HG02642 (cell line): ENCODE data around the gene FANCI.
A peak's percentile ranks its signal among the peaks of the same experiment; 100 is the strongest.

Experiments
- ATAC-seq: cut with Tn5 transposase; IDR thresholded peaks from one replicate; pipeline ENCODE4 v1.9.1; 2021; ENCODE audit warnings: mild to moderate bottlenecking; ENCODE audit not compliant: unreplicated experiment, poor library complexity

Gene FANCI

DNA sequence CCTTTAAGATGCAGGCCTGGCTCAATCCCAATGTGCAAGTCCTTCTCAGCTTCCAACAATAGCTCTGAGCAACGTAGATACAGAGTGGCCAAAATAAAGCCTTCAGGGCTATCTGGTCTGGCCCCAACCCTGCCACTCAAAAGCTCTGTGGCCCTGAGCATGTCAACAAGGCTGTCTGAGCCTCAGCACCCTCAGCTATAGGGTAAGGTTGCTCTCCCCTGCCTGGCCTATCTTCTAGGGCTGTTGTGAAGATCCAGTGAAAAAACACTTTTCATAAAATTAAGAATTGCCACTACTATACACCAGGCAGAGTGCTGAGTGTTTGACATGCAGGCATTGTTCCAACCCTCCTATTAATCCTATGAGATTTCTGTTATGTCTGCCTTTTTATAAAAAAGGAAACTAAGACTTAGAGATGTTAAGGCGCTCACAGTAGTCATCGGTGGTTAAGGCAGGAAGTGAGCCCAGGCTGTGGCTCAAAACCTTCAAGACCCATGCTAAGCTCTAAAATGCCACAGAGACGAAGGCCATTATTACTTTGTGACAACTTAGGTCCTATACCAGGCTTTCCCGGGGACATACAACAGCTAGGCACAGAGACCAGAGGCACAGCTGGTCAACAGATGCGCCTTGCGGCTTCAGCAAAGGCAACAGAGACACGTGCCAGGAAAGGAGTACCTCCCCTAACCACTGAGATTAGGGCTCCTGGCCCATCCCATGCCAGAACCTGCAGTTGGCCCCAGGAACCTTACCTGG, 85.7 kb downstream of the FANCI start:
- no peak for ATAC-seq

- ATAC-seq, result no peak
Observed at GRCh38 chr15:89330119-89330518, 86.3 kb downstream of the FANCI start.

- ATAC-seq, result no peak
Observed at GRCh38 chr15:89330881-89331595, 87.3 kb downstream of the FANCI start.

GRCh38 chr15:89332446-89332845, 88.7 kb downstream of the FANCI start:
- ATAC-seq, result no peak

DNA sequence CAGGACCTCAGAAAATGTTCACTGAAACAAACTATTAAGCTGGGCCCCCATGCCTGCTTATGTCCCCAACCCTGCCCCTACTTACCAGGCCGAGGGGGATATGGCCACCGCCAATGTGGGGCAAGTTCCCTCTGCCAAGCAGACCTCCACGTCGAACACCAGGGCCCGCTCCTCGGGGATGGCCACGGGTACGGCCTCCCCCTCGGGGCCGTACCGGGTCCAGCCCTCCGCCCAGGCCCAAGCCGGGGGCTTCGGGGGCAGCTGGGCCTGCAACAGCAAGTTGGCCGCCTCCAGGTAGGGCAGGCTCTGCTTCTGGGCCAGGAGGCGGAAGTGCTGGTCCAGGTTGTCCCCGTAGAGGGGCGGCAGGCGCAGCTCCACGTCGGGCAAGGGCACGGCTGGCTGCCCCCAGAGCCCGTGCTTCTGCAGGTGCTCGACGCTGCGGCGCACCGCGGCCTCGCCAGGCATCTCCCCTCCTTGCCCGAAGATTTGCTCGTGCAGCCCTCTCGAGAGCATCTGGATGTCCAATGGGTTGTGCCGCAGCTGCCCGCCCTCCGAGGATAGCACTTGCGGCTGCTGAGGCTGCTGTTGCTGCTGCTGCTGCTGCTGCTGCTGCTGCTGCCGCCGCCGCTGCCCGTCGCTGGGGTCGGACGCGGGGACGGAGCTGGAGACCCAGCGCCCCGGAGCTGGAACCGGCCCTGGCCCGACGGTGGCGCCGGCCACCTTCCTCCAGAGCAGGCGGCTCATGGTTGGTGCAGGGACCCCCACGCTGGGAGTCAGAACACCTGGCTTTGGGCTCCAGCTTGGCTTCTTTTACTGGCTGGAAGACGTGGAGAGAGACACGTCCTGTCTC, 89.5 kb downstream of the FANCI start:
- ATAC-seq, result no peak

DNA sequence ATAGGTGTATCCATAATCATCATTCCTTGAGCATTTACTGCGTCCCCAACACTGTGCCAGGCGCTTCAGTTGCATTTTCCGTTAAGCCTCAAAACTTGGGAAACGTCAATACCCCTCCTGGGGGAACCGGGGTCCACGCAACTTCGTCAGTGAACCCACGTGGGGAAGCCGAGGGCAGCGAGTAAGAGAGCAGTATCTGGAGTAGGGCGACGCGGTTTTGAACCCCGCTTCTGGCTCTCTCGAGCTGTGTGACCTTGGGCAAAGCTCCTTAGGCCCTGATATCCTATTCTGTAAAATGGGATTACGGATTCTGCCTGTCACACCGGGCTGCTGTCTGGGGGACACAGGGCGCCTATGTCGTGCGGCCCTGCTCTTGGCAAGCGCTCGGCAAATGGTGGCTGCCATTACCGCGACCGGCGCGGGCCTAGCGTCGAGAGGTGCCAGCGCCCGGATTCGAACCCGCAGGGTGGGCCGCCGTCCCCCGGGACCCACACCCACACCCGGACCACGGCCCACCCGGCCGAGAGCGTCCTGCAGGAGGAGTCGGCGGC, 90.3 kb downstream of the FANCI start:
- no peak for ATAC-seq

DNA sequence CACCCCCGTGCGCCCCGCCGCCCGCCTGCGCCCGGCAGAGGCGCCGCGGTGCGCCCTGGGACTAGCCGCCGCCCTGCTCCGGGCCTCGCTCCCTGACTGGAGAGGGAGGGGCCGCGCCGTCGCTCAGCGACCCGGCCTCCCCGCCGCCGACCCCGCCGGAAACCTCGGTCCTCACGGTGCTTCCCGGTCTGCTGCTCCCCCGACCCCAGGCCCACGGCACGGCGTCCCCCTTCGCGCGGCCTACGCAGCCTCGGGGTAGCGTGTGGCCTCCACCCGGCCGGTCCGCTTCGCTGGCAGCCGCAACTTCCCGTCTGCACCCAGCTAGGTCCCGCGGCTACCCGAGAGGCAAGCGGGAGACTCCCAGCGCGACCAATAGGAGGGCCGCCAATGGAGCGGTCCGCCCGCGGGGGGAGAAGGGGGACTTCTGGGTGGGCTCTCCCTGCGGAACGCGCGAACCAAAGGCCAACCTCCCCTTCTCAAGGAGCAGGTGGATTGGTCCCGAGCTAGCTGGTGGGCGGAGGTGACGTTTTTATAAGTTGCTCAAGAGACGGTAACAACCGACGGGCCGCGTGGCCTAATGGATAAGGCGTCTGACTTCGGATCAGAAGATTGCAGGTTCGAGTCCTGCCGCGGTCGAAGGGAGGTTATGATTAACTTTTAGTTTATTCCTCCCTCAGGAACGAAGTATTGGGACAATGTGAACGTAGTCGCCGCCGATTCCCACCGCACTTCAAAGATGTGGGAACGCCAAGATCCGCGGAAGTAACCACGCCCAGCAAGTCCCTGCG, 90.9 kb downstream of the FANCI start, which contains the start of gene POLG:
Gene POLG, minus strand, starts transcription at position 315 of the 788 bp plus-strand sequence. CDS start 1,070 bp downstream, outside the sequence.
- peak; percentile 91 for ATAC-seq

DNA sequence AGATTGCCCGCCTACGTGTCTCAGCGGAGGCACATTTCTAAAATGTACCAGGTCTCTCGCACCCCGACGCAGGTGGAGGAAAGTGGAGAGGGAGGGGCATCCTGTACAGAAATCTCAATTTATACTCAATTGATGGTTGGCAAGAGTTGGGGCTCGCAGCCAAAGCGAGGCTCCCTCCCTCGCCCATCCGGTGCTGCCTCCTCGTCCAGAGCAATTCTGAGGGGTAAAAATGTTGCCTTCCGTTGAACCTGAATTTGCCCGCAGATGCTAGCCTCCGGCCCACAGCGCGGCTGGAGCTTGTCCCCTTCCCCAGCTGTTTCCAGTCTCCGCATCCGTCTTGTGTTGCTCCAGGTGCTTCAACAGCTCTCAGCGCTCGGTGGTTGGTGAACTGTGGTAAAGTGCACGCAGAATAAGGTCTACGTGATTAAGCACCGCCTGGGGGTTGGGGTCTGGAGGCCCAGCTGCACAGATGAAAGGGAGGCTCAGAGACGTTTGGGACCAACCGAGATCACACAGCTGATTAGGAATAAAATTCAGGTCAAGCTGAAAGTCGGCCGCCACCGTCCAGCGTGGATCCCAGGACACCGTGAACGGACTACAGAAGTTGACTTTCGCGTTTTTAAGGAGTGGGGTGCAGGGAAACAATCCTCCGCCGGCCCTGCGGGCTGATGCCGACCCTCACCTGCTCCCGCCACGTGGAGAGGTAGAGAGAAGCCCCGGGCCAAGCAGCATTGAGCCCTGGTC, 91.7 kb downstream of the FANCI start:
- ATAC-seq, result no peak

- no peak for ATAC-seq
Observed at GRCh38 chr15:89338036-89338435, 94.3 kb downstream of the FANCI start.

DNA sequence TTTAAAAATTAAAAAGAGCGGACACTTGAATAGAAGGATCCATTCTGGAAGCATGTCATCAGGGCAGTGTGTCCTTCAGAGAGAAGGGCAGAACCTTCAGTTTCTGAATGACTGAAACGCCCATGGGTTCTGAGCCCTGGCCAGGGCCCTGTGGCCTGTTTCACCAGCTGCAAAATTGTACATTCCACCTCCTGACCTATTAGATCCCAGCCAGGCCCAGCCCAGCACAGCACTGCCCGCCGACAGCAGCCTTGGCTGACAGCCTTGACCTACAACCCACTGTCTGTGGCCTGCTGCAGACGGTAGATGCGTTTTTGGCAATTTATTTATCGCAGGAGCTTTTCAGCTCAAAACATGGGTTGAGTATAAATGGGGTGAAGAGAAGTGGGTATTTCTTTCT, 96.8 kb downstream of the FANCI start:
- ATAC-seq, result no peak

GRCh38 chr15:89341316-89342005, 97.7 kb downstream of the FANCI start:
- no peak for ATAC-seq

DNA sequence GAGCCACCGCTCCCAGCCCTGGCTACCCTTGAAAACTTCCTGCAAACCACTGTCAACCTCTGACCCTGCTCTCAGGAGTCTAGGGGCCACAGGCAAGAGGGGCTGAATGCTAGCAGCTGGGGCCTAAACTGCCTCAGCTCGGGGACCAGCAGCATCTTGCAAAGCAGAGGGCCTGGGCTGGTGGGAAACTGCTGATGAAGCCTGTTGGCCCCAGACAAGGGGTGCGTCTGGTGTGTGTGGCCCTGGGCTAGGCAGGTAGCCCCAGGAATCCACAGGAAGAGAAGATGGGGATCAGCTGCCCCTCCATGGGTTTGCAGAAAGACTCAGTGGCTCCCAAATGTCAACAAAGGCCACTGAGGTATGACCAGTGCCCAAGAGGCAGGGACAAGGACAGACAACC, 99.1 kb downstream of the FANCI start:
- ATAC-seq, result no peak

GRCh38 chr15:89345248-89345647, 101.5 kb downstream of the FANCI start:
- ATAC-seq, result no peak

DNA sequence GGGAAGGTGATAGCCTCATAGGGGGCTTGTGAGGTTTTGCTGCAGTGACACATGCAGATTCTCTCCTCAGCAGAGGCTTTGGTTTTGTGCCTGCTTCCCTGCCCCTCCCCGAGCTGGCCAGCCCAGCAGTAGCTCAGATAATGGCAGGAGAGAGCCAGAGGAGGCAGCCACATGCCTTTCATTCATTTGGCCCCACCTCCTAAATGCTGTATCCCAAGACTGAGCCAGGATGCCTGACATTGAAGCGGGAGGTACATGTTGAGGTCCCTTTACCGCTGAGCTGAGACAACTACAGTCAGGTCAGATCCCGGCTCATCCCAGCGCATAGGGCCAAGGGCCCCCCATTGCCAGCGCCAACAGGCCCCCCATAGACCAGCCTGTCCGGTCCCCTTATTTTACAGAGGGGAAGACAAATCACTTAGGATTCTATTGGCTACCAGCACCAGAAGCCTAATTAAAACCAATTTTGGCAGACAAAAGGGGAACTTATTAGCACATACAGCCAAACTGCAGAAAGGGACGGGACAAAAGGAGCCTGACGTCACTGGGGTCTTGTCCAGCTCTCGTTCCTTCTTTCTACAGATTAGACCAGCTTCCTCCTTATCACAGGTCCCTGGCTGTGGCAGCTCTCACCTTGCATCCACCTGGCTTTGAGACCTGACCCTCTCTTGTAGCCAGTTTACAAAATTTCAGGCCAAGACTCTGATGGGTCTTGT, 102.9 kb downstream of the FANCI start:
- ATAC-seq, result no peak

GRCh38 chr15:89349206-89349558, 105.4 kb downstream of the FANCI start:
- ATAC-seq, result no peak

DNA sequence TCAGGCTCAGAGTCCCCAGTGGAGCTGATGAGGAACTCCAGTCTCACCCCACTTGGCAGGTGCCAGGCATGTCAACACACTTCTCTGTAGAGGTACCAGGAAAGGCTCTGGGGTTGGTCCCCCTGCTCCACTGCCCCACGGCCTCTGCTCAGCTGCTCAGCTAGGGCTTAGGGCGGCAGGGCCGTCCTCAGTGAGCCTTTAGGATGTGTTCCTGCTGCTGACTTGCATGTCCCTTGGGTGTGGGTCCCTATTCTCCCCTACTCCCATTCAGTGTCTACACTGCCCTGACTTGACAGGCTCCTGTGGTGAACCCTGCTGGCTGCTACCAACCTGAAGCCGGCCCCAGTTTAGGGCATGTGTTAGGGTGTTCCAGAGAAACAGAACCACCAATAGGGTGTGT, 108.7 kb downstream of the FANCI start:
- ATAC-seq, result no peak

- no peak for ATAC-seq
Observed at GRCh38 chr15:89353991-89354390, 110.2 kb downstream of the FANCI start.
